HG03095 (cell line): ENCODE results near the gene RSU1.

Experiments used
- ATAC-seq: cut with Tn5 transposase; IDR thresholded peaks from one replicate; pipeline ENCODE4 v1.9.1; 2021; ENCODE audit warnings: moderate library complexity; ENCODE audit not compliant: unreplicated experiment

Gene RSU1

GRCh38 chr10:16544099-16544498 is 273.1 kb downstream of the RSU1 start:
- ATAC-seq = no peak
